IgD-negative memory B cell (primary cell): Measurements from ENCODE around the gene ABHD17C. TPM values are rescaled to one million over a fixed set of nuclear protein-coding genes. Genes with fewer than 3 reads are reported as not detected.
"Not testable (repeated sequence)": the region's sequence is repeated elsewhere in the genome, so short reads cannot be mapped to it uniquely, and the experiment has no call there.

Source experiments
- H3K27ac Mint-ChIP-seq, 3 donors: one replicate each; pipeline ENCODE4 v1.8.0; 2020 to 2022; ENCODE audit warnings: mild to moderate bottlenecking in 3 of 3, mixed read lengths in 3 of 3, moderate library complexity in 1 of 3
- H3K27me3 Mint-ChIP-seq: one replicate; pipeline ENCODE4 v1.8.0; 2021; ENCODE audit warnings: mixed read lengths
- H3K36me3 Mint-ChIP-seq: one replicate; pipeline ENCODE4 v1.8.0; 2020; ENCODE audit warnings: mild to moderate bottlenecking, mixed read lengths
- H3K4me1 Mint-ChIP-seq, 3 donors: one replicate each; pipeline ENCODE4 v1.8.0; 2020 to 2022; ENCODE audit warnings: mixed read lengths in 3 of 3, mild to moderate bottlenecking in 1 of 3
- H3K4me3 Mint-ChIP-seq, 4 donors: one replicate each; pipeline ENCODE4 v1.8.0; 2020 to 2022; ENCODE audit warnings: mild to moderate bottlenecking in 4 of 4, mixed read lengths in 4 of 4, moderate library complexity in 3 of 4
- H3K9me3 Mint-ChIP-seq, 3 donors: one replicate each; pipeline ENCODE4 v1.8.0; 2020 to 2021; ENCODE audit warnings: mixed read lengths in 3 of 3, mild to moderate bottlenecking in 1 of 3
- polyA plus RNA-seq: library from polyadenylated mRNA; unstranded; fragments of 300-500 nt; fragmentation: Illumina TruSeq; gene quantifications from one replicate; pipeline ENCODE4 v1.2.3, GENCODE V29; 2021

ABHD17C gene
- 0.11 TPM for polyA plus RNA-seq

GRCh38 chr15:80695099-80695910, at the start of gene ABHD17C:
Gene ABHD17C (plus strand): TSS chr15:80695310. CDS start chr15:80695430, 120 bp downstream.
- Mint-ChIP-seq H3K4me3 (peak within 1 kb of the TSS; percentile 92 to 97 (median 94)), H3K27ac (peak within 1 kb of the TSS; percentile 63 to 92 (median 88)), H3K27me3 (peaks cover 19% of the 10 kb centered on the region), H3K4me1 (peaks cover 8 to 19% (median 14%) of the 10 kb centered on the region in 3 donors), H3K36me3 (peaks cover 1% of the 10 kb centered on the region), H3K9me3 (no peaks in the 10 kb centered on the region)

- H3K36me3 Mint-ChIP-seq = no peaks in the 10 kb centered on the region
- H3K9me3 Mint-ChIP-seq = peaks cover 2 to 15% (median 5%) of the 10 kb centered on the region in 3 donors
- H3K4me1 Mint-ChIP-seq = no peaks in the 10 kb centered on the region
- H3K27me3 Mint-ChIP-seq = peaks cover 5% of the 10 kb centered on the region
- no peak overlapping the region for H3K4me3 Mint-ChIP-seq
- H3K27ac Mint-ChIP-seq = no peak overlapping the region
Measured at GRCh38 chr15:80645494-80646065, 49.5 kb upstream of the ABHD17C start.

- not testable (repeated sequence) for H3K4me3 Mint-ChIP-seq, H3K27ac Mint-ChIP-seq
Measured at GRCh38 chr15:80647424-80647823, 47.7 kb upstream of the ABHD17C start.

DNA sequence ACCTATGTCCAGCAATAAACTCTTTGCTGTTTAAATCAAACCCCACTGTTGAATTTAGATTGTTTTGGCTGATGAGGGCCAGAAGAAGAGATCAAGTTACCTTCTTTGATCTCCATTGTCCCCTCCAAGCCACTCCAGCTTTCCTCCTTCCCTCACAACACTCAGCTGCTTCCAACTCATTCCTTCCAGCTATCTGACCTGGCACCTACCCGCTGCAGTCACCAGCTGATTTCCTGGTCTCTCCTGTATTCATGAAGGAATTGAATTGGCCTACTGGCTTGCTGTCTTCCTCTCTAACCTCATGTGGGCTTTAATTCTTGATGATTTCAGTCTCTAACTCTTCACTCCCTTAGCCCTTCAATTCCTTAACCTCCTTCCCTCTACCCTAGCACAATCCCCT, 40.8 kb upstream of the ABHD17C start:
- H3K9me3 Mint-ChIP-seq = peaks cover 2 to 18% (median 17%) of the 10 kb centered on the region in 3 donors
- H3K27ac Mint-ChIP-seq = no peak overlapping the region
- H3K27me3 Mint-ChIP-seq = peaks cover 10% of the 10 kb centered on the region
- H3K4me3 Mint-ChIP-seq = no peak overlapping the region
- H3K36me3 Mint-ChIP-seq = no peaks in the 10 kb centered on the region
- H3K4me1 Mint-ChIP-seq = no peaks in the 10 kb centered on the region

More at GRCh38 chr15:80647424-80647823, 47.7 kb upstream of the ABHD17C start:
- H3K27me3 Mint-ChIP-seq, H3K36me3 Mint-ChIP-seq, H3K4me1 Mint-ChIP-seq: not testable (repeated sequence)
- H3K9me3 Mint-ChIP-seq = peaks cover 2 to 10% (median 7%) of the 10 kb centered on the region in 3 donors

GRCh38 chr15:80659375-80659774, 35.7 kb upstream of the ABHD17C start:
- H3K36me3 Mint-ChIP-seq = no peaks in the 10 kb centered on the region
- no peaks in the 10 kb centered on the region for H3K4me1 Mint-ChIP-seq
- peaks cover 0 to 9% (median 6%) of the 10 kb centered on the region in 3 donors for H3K9me3 Mint-ChIP-seq
- no peak overlapping the region for H3K4me3 Mint-ChIP-seq
- H3K27me3 Mint-ChIP-seq = peaks cover 14% of the 10 kb centered on the region
- H3K27ac Mint-ChIP-seq = no peak overlapping the region

- Mint-ChIP-seq H3K9me3 (peaks cover 0 to 7% (median 3%) of the 10 kb centered on the region in 3 donors), H3K27ac (no peak overlapping the region), H3K4me3 (no peak overlapping the region)
Measured at GRCh38 chr15:80660119-80660518, 35.0 kb upstream of the ABHD17C start.

GRCh38 chr15:80662129-80662528, 33.0 kb upstream of the ABHD17C start:
- Mint-ChIP-seq H3K36me3 (no peaks in the 10 kb centered on the region), H3K27me3 (peaks cover 15% of the 10 kb centered on the region), H3K9me3 (peaks cover 0 to under 1% (median 0%) of the 10 kb centered on the region in 3 donors), H3K4me3 (no peak overlapping the region), H3K4me1 (no peaks in the 10 kb centered on the region), H3K27ac (no peak overlapping the region)

More at GRCh38 chr15:80660119-80660518, 35.0 kb upstream of the ABHD17C start:
- Mint-ChIP-seq H3K4me1 (no peaks in the 10 kb centered on the region), H3K27me3 (peaks cover 13% of the 10 kb centered on the region), H3K36me3 (no peaks in the 10 kb centered on the region)

GRCh38 chr15:80662757-80663553, 32.2 kb upstream of the ABHD17C start:
- Mint-ChIP-seq H3K36me3 (no peaks in the 10 kb centered on the region), H3K4me3 (no peak overlapping the region)

GRCh38 chr15:80665151-80665550, 30.0 kb upstream of the ABHD17C start:
- H3K27ac Mint-ChIP-seq = no peak overlapping the region
- H3K4me3 Mint-ChIP-seq = no peak overlapping the region
- H3K27me3 Mint-ChIP-seq = peaks cover 6% of the 10 kb centered on the region
- H3K4me1 Mint-ChIP-seq = no peaks in the 10 kb centered on the region
- no peaks in the 10 kb centered on the region for H3K9me3 Mint-ChIP-seq
- H3K36me3 Mint-ChIP-seq = peaks cover 1% of the 10 kb centered on the region

More at GRCh38 chr15:80662757-80663553, 32.2 kb upstream of the ABHD17C start:
- Mint-ChIP-seq H3K27me3 (peaks cover 13% of the 10 kb centered on the region), H3K27ac (no peak overlapping the region), H3K9me3 (no peaks in the 10 kb centered on the region), H3K4me1 (no peaks in the 10 kb centered on the region)

GRCh38 chr15:80667936-80668335, 27.2 kb upstream of the ABHD17C start:
- H3K27me3 Mint-ChIP-seq = peaks cover 4% of the 10 kb centered on the region
- no peak overlapping the region for H3K27ac Mint-ChIP-seq
- H3K4me1 Mint-ChIP-seq = peaks cover 0 to 3% (median 0%) of the 10 kb centered on the region in 3 donors
- no peaks in the 10 kb centered on the region for H3K9me3 Mint-ChIP-seq
- H3K36me3 Mint-ChIP-seq = peaks cover 1% of the 10 kb centered on the region
- H3K4me3 Mint-ChIP-seq = no peak overlapping the region

DNA sequence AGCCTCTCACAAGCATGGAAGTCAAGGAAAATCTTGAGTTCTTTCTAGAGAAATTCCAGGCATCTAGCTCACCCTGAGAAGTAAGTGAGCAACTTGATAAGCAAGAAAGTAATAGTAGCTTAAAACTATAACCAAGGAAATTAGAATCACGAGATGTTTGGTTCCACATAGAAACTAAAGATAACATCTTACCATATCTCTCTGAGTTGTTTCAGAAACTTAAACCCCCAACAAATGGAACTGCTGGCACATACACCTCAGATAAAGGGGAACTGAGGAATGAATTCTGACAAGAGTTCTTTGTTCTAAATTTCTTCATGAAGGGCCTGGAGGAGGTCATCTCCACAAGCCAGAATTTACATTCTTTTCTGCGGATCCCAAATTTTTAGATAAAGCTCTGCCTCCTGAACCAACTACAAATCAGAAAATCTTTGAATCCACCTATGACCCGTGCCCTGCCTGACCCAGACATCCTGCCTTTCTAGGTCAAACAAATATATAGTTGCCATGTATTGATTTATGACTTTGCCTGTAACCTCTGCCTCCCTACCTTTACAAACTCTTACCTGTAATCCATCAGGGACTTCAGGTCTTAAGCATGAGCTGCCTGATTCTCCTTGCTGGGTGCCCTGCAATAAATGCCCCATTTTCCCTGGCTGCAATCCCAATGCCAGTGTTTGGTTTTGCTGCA, 26.4 kb upstream of the ABHD17C start:
- H3K4me1 Mint-ChIP-seq = peaks cover 0 to 3% (median 0%) of the 10 kb centered on the region in 3 donors
- H3K36me3 Mint-ChIP-seq = peaks cover 1% of the 10 kb centered on the region
- no peak overlapping the region for H3K27ac Mint-ChIP-seq
- H3K27me3 Mint-ChIP-seq = peaks cover 4% of the 10 kb centered on the region
- no peaks in the 10 kb centered on the region for H3K9me3 Mint-ChIP-seq
- peak overlapping the region in 1 of 4 donors; percentile 56 for H3K4me3 Mint-ChIP-seq

DNA sequence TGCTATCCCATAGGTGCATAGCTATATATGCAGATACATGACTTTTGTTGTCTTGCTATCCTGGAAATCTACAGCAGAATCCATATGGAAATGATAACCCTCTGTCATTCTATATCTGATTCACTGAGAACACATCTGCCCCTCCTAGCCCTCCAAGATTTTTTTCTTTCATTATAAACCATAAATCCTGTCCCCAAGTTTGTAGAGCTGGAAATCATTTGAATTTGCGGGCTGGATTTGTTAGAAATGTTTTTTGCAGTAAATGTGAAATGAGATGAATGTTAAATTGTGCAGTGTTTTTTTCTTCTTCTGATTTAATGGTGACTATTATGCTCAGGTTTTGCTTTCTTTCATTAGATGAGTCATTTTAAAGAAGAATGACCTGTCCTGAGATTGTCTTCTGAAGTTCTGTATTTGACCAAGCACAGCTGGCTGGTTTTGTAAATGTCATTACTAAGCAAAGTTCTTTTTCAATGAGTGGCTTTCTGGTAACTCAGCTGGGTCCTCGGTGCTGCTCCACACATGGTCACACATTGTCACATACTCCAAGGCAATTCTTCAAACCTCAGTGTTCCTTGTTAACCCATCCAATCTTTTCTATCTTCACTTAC, 25.3 kb upstream of the ABHD17C start:
- H3K27me3 Mint-ChIP-seq = peaks cover 4% of the 10 kb centered on the region
- no peak overlapping the region for H3K27ac Mint-ChIP-seq
- no peaks in the 10 kb centered on the region for H3K9me3 Mint-ChIP-seq
- no peak overlapping the region for H3K4me3 Mint-ChIP-seq
- peaks cover 1% of the 10 kb centered on the region for H3K36me3 Mint-ChIP-seq
- H3K4me1 Mint-ChIP-seq = peaks cover 0 to 3% (median 0%) of the 10 kb centered on the region in 3 donors

- Mint-ChIP-seq H3K27me3 (peaks cover 4% of the 10 kb centered on the region), H3K27ac (no peak overlapping the region), H3K4me1 (peaks cover 0 to 5% (median 0%) of the 10 kb centered on the region in 3 donors), H3K4me3 (no peak overlapping the region), H3K9me3 (peaks cover 0 to 2% (median 0%) of the 10 kb centered on the region in 3 donors), H3K36me3 (peaks cover 1% of the 10 kb centered on the region)
Measured at GRCh38 chr15:80673561-80674244, 21.4 kb upstream of the ABHD17C start.

- H3K4me1 Mint-ChIP-seq = peaks cover 0 to 5% (median 0%) of the 10 kb centered on the region in 3 donors
- no peak overlapping the region for H3K27ac Mint-ChIP-seq
- no peak overlapping the region for H3K4me3 Mint-ChIP-seq
- peaks cover 4% of the 10 kb centered on the region for H3K27me3 Mint-ChIP-seq
- H3K9me3 Mint-ChIP-seq = peaks cover 0 to 2% (median 0%) of the 10 kb centered on the region in 3 donors
- peaks cover 1% of the 10 kb centered on the region for H3K36me3 Mint-ChIP-seq
Measured at GRCh38 chr15:80674245-80674614, 20.9 kb upstream of the ABHD17C start.
